A549 treated with GW870086 at 1 μM for 4 hours (cell line): Measurements from ENCODE around the gene POLG. TPM values are rescaled to one million over a fixed set of nuclear protein-coding genes. Genes with fewer than 3 reads are reported as not detected.

Source experiments
- total RNA-seq: library from RNA; stranded (reverse); fragments of 200-300 nt; extraction: Qiagen RNA extraction; gene quantifications from 5 replicates; pipeline ENCODE4 v1.2.3, GENCODE V29; 2022; ENCODE audit warnings: low read depth

Gene POLG
- total RNA-seq, result 44.6 to 62.6 TPM (median 59.6 TPM) in 5 replicates

DNA sequence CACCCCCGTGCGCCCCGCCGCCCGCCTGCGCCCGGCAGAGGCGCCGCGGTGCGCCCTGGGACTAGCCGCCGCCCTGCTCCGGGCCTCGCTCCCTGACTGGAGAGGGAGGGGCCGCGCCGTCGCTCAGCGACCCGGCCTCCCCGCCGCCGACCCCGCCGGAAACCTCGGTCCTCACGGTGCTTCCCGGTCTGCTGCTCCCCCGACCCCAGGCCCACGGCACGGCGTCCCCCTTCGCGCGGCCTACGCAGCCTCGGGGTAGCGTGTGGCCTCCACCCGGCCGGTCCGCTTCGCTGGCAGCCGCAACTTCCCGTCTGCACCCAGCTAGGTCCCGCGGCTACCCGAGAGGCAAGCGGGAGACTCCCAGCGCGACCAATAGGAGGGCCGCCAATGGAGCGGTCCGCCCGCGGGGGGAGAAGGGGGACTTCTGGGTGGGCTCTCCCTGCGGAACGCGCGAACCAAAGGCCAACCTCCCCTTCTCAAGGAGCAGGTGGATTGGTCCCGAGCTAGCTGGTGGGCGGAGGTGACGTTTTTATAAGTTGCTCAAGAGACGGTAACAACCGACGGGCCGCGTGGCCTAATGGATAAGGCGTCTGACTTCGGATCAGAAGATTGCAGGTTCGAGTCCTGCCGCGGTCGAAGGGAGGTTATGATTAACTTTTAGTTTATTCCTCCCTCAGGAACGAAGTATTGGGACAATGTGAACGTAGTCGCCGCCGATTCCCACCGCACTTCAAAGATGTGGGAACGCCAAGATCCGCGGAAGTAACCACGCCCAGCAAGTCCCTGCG lies at the start of gene POLG:
Gene POLG, minus strand, starts transcription at position 315 of the 788 bp plus-strand sequence. CDS start 1,070 bp downstream, outside the sequence.

Other genes with a start within 250 kb of the POLG start
- gene ABHD2, start 246.4 kb downstream of the POLG start, total RNA-seq, result 102 to 171 TPM (median 152 TPM) in 5 replicates
- not detected in 5 replicates for gene RLBP1, start 113.2 kb downstream of the POLG start, total RNA-seq
- 49.0 to 70.8 TPM (median 59.9 TPM) in 5 replicates for gene FANCI, start 90.8 kb downstream of the POLG start, total RNA-seq
- 40.7 to 52.9 TPM (median 46.6 TPM) in 5 replicates for gene RHCG, start 161.8 kb upstream of the POLG start, total RNA-seq
- 10.4 to 14.1 TPM (median 12.1 TPM) in 5 replicates for gene TICRR, start 240.6 kb upstream of the POLG start, total RNA-seq